NCI-H526 (cell line): Measurements from ENCODE around the gene PDZRN4.

Experiments used
- DNase-seq, 2 experiments: peaks; one replicate each; lab custom pipeline; 2025; lab: John Stamatoyannopoulos, UW

PDZRN4 gene

DNA sequence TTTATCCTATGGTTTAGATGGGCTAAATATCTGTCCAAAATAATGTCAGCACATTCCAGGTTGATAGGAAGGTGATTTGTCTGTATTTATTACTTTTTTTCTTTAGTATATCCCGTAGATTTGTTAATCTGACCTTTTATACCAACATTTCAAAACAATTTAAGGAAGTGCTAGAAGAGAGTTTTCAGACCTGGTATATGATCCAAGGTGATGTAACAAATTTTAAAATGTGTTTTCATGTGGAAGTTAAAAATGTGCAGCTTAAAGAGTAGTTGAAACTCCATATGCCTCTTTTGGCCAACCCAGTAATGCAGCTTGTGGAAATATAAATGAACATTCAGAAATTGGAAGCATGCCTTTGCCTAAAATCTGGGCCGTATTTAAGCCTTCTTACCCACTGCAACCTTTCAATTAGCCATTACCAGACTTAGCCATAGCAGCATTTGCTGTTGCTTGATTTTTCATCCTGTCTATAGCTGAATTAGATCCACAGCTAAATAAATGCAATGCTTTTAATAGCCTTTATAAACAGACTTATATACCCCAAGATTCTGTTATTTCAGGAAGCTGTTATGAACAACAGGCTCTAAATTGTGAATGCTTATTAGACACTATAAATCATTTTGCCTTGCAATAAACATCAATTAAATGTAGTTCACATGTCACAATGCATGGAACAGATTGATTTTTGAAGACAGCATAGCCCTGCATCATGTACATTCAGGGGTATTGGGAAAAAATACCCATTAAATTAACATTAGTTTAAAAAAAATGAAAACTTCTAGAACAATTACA, 271.2 kb downstream of the PDZRN4 start:
- DNase-seq: no peak

DNA sequence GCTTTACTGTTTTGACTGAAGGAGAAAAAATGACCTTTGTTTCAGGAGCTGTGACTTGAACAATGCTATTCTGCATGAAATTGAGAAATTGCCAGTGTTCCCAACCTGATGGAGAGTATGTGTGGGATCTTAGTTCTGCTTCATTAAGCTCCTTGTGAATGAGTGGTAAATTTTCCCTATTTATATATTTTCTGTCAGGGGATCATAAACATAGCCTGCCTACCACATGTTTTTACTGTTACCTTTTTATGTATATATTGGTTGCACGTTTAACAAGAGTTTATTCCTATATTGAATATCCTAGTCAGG, 271.7 kb downstream of the PDZRN4 start:
- no peak for DNase-seq

DNA sequence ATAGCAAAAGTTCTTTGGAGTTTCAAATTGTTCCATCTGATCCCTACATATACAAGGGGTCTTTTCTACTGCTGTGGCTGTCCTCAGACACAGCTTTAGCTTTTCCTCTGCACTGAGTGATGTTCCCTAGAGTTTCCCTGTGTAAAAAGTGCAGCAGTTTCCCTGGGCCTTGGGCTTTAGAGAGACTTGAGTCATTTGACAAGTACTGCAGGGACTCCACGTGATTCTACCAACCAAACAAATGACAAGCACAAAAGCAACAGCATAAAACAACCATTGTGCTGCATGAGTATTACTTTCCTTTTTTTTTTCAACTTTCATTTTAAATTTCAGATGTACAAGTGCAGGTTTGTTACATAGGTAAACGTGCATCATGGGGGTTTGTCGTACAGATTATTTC, 272.8 kb downstream of the PDZRN4 start:
- DNase-seq: no peak

GRCh38 chr12:41462312-41462711, 274.2 kb downstream of the PDZRN4 start:
- no peak for DNase-seq

- DNase-seq: no peak
These were observed 277.4 kb downstream of the PDZRN4 start for GRCh38 chr12:41465526-41465925.

DNA sequence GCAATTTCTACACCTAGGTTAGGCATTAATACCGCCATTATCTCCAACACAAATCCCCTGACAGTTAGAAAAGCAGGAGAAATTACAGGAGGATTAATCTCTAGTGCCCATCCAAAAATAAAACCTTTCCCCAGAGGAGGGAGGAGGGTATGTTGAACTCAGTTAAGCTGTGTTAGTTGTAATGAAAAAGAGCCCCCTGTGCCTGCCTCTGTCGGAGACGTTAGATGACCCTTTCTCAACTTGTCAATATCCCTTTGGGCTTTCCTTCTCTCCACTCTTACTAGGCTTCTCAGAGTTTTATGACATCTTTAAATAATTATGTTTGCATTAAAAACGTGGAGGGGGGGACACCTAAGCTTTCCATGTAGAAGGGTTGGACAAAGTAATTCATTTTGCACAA, 278.2 kb downstream of the PDZRN4 start:
- no peak for DNase-seq

- DNase-seq: peak; percentile 78 to 86
These were observed 278.7 kb downstream of the PDZRN4 start for GRCh38 chr12:41466802-41467201.

GRCh38 chr12:41467591-41468325, 279.6 kb downstream of the PDZRN4 start:
- DNase-seq: no peak

GRCh38 chr12:41468341-41468740, 280.2 kb downstream of the PDZRN4 start:
- DNase-seq: no peak

DNA sequence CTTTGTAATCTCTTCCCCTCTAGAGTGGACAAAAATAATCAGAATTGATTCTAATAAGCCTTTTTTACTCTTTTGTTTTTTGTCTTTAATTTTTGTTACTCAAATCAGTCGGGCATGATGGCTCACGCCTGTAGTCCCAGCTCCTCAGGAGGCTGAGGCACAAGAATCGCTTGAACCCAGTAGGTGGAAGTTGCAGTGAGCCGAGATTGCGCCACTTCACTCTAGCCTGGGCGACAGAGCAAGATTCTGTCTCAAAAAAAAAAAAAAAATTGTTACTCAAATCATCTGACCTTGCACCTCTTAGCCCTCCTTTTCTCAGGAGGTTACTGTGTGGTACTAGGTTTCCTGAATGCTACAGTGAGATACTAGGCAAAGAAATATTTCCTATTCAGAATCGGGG, 280.6 kb downstream of the PDZRN4 start:
- DNase-seq: no peak

DNA sequence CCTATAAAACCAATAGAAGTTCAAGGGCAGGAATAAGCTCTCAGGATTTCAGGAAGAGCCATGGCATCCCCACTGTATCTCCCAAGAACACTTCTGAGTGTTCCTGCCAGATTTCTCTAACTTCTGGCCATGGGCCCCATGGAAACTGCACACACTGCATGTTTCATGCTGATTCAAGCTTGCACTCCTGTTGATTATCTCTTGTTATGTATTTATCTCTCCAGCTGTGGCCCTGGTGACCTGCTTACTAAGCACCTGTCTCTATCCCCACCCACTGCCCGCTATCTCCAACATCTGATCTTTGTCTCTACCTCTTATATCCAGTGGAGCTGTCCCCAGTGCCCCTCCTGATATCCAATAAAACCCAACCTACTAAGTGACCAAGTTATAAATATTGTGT, 285.3 kb downstream of the PDZRN4 start:
- no peak for DNase-seq

DNA sequence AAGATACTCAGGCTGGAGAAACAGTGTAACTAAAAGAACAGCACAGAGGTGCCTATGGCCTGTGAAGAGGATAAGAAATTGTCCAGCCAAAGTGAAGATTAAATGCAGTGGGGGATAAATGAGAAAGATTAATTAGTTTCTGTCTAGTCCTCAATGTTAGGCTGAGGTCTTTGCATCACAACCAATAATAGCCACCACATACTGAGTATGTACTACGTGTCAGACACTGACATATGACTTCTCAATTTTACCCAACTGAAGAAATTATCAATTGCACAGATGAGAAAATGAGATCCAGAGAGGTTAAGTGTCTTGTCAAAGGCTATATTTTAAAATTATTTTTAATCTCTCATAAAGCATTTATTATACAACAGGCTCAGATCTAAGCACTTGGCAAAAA, 285.9 kb downstream of the PDZRN4 start:
- no peak for DNase-seq

- DNase-seq: peak in 1 of 2 experiments; percentile 21
These were observed 288.6 kb downstream of the PDZRN4 start for GRCh38 chr12:41476499-41477439.

DNA sequence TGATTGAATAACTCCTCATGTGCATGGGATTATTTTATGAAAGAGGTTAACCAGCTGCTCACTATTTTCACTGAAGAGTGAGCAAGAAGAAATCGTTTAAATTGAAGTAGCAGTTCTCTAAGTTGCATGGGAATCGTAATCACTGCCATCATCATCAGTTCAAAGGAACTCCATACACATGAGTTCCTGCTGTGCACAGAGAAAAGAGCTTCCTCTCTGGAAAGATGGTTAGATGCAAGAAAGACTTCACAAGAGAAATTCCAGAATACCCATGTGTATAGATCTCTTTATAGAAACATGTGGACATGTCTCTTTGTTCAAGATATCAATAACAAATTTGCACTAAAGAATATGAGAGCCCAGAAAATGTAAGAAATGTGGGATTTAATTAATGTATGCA, 291.3 kb downstream of the PDZRN4 start:
- DNase-seq: no peak

DNA sequence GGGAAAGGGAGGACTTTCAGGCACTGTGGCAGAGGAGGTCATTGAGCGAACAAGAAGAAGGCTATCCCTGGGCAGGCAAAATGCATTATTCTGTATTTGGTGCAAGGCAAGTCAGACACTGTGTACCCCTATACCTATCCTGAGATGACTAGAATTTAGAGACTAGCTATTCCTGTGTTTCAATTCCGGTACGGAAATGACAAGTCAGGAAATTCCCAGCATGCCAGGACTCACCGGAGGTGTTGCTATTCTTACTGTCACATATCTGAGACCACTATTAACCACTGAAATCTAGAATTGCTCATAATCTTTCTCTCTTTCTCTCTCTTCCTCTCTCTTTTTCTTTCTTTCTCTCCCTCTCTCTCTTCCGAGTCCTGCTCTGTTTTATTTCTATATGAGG, 297.1 kb downstream of the PDZRN4 start:
- DNase-seq: no peak

- no peak for DNase-seq
These were observed 298.6 kb downstream of the PDZRN4 start for GRCh38 chr12:41486718-41487117.

DNA sequence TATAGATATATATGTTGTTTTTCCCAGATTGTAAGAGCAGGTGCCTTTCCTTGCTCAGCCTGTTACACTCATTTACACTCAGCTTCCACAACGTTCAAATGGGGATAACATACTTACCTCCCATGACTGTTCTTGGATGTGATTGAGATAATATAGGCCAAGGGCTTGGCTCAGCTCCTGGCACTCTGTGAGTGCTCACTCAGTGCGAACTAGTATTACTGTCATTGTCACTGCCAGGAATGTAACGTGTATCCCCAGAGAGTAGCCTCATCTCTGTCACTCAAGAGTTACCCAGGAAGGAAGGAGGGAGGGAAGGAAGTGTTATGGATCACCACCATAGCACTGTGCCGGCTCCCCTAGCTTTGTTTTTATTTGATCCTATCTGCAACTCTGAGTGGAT, 307.9 kb downstream of the PDZRN4 start:
- DNase-seq: no peak

- no peak for DNase-seq
These were observed 309.3 kb downstream of the PDZRN4 start for GRCh38 chr12:41497409-41497808.

DNA sequence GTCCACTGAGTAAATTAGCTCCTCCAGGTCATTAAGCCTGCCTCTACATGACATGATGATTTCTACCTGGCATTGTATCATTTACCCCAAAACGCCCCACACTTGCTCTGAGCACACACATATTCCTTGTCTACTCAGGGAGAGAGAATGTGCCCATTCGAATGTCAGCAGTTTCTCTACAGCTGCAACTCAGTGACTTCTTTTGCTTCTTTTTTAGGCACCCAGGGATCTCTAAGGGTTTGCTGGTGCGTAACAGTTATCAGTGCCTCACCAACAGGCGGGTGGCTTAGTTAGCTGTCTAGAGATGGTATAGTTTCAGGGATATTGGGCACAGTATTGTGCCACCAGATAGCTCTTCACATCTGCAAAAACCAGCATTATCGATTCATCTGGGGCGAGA, 316.9 kb downstream of the PDZRN4 start:
- no peak for DNase-seq

- DNase-seq: no peak
These were observed 319.2 kb downstream of the PDZRN4 start for GRCh38 chr12:41507286-41507685.

DNA sequence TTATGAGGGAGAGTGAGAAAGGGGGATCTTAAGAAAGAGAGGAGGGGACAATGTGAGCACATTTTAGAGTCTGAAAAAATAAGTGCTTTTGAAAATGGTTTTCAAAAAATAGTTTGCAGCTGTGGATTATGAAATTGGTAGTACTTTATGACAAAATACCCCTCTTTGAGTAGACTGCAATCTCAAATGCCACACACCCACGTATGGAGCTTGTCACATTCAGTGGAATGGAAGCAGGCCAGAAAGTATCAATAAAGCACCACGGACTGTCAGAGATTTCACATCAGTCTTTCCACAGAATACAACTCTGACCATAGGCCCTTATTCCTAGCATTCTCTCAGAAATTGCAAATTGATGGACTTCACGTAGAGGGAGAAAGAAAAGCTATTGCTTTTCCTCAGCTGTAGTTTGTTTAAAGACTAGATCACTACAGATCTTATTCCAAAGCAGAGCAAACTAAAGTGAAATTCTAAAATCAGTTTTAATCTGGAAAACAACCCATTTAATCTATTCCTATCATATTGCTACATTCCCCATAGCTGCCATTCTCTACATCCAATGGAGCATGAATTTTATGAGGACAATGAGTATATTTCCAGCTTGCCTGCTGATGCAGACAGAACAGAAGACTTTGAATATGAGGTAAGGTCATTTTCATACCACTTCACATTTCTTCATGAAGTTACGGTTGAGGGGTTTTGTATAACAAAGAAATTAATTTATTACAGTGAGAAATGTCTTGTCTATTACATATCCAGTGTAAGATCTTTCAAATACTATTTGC, 321.3 kb downstream of the PDZRN4 start:
- peak; percentile 65 to 74 for DNase-seq

- DNase-seq: no peak
These were observed 322.4 kb downstream of the PDZRN4 start for GRCh38 chr12:41510470-41510869.
